ENCODE results near the gene BUD23. TPM values are rescaled to one million over a fixed set of nuclear protein-coding genes. Genes with fewer than 3 reads are reported as not detected.
A peak's percentile ranks its signal among the peaks of the same experiment; 100 is the strongest.

Gene BUD23
- total and polyA plus RNA-seq, 9 of the 15 experiments (the other 6 are each of a cell fraction or from before 2014, with no cell fraction given) = 79.5 to 270 (median 150) TPM

- peaks cover 21% of the 10 kb centered on the region for H4K20me1 ChIP-seq (replicated peaks; ENCODE audit: control insufficient read depth, insufficient read depth, low read length)
- peak overlapping the region; percentile 92 to 98 for H3K9ac ChIP-seq (ENCODE audit: insufficient read depth in 1 of 2, low read depth in 2 of 2, low read length in 2 of 2)
- H3K4me1 ChIP-seq (replicated peaks in 1 of 2; ENCODE audit: control insufficient read depth in 2 of 2, insufficient read depth in 2 of 2, low read length in 2 of 2) = peaks cover 2 to 58% of the 10 kb centered on the region in 2 experiments; a peak in 4 of 5 replicates
- peak overlapping the region; percentile 91 for H3K4me2 ChIP-seq (ENCODE audit: insufficient read depth, low read length)
- no peaks in the 10 kb centered on the region for H3K9me3 ChIP-seq (replicated peaks; ENCODE audit: control insufficient read depth, insufficient read depth, low read depth, low read length)
- peak overlapping the region; percentile 93 for H2AFZ ChIP-seq (ENCODE audit: low read depth, low read length)
- 52% methylated on average over 13 of the region's 13 CpGs for WGBS (ENCODE audit: insufficient coverage, low coverage, missing lambda C conversion rate)
- peaks cover 4% of the 10 kb centered on the region for H3K9me1 ChIP-seq (ENCODE audit: control insufficient read depth, insufficient read depth, low read length)
- in situ Hi-C loops (cut with MboI) (loop anchor here (10.0 kb wide), 1 partner anchor 405 kb away; no protein-coding TSS in a partner anchor), intact Hi-C loops (cut with micrococcal nuclease) (loop anchor here (2.0 to 10.0 kb wide), 2 partner anchors 115 to 405 kb away; no protein-coding TSS in a partner anchor)
- peak; percentile 3; the same call in 2 of the 3 replicates for ATAC-seq
- H3K79me2 ChIP-seq (ENCODE audit: control insufficient read depth, insufficient read depth, low read length) = peaks cover 19% of the 10 kb centered on the region
- POLR2A ChIA-PET = interaction anchor here (0.5 to 2.3 kb wide), 7 partner anchors 9 to 144 kb away, joined by 3 to 9 read pairs (median 3); no protein-coding TSS in a partner anchor
- H3K36me3 ChIP-seq (ENCODE audit: control insufficient read depth, insufficient read depth, low read length) = peaks cover 24% of the 10 kb centered on the region
- no TSS peak for BruUV-seq (replicated peaks)
- FAIRE-seq = no peak
- no peak for DNase-seq (ENCODE audit: extremely low read depth in 1 of 4, low spot score in 3 of 4)
- peak overlapping the region; percentile 62 for H3K4me3 ChIP-seq
- CTCF ChIA-PET (ENCODE audit: low intra/inter-chr PET ratio) = no interaction called here
- peak overlapping the region; percentile 86 for H3K27ac ChIP-seq (ENCODE audit: extremely low read depth, low read depth, low read length)
- H3K27me3 ChIP-seq (ENCODE audit: control insufficient read depth in 2 of 2, insufficient read depth in 2 of 2, low read length in 2 of 2) = no peaks in the 10 kb centered on the region
- TF ChIP-seq ZNF639 (CRISPR knock-in tag; conservative IDR thresholded peaks at IDR 0.05 in 1 of 2, IDR thresholded peaks at IDR 0.05 in 1 of 2) (no peak), FIP1L1 (IDR thresholded peaks at IDR 0.05; ENCODE audit: low read depth, low read length, poor library complexity, severe bottlenecking) (no peak), ZNF57 (CRISPR knock-in tag; IDR thresholded peaks at IDR 0.05) (no peak), FOXA3 (CRISPR knock-in tag; conservative IDR thresholded peaks at IDR 0.05 in 1 of 2, IDR thresholded peaks at IDR 0.05 in 1 of 2) (0 out of 4 replicates have a peak, but pooled peaks of 1 of the 2 experiments have one; percentile 11), ZBTB1 (CRISPR knock-in tag; IDR thresholded peaks at IDR 0.05; ENCODE audit: borderline replicate concordance, low read depth) (0 out of 2 replicates have a peak, but pooled peaks have one; percentile 7), ZNF699 (CRISPR knock-in tag; IDR thresholded peaks at IDR 0.05; ENCODE audit: insufficient replicate concordance) (no peak), CREBBP (IDR thresholded peaks at IDR 0.05; ENCODE audit: low read depth, low read length) (no peak), ZNF12 (CRISPR knock-in tag; IDR thresholded peaks at IDR 0.05) (peak; percentile 4; the same call in 1 of the 2 replicates), ZNF583 (CRISPR knock-in tag; IDR thresholded peaks at IDR 0.05) (0 out of 2 replicates have a peak, but pooled peaks have one; percentile 2), CBX1 (IDR thresholded peaks at IDR 0.05; ENCODE audit: low read depth) (no peak), ZNF384 (IDR thresholded peaks at IDR 0.05; ENCODE audit: low read depth, low read length) (0 out of 2 replicates have a peak, but pooled peaks have one; percentile 39), ETV1 (tag; conservative IDR thresholded peaks at IDR 0.05; ENCODE audit: low read depth) (no peak), ZNF695 (CRISPR knock-in tag; IDR thresholded peaks at IDR 0.05) (0 out of 2 replicates have a peak, but pooled peaks have one; percentile 2), PCBP2 (IDR thresholded peaks at IDR 0.05; ENCODE audit: low read depth, low read length, poor library complexity, severe bottlenecking) (no peak)
- TF ChIP-seq, protein P1, sequence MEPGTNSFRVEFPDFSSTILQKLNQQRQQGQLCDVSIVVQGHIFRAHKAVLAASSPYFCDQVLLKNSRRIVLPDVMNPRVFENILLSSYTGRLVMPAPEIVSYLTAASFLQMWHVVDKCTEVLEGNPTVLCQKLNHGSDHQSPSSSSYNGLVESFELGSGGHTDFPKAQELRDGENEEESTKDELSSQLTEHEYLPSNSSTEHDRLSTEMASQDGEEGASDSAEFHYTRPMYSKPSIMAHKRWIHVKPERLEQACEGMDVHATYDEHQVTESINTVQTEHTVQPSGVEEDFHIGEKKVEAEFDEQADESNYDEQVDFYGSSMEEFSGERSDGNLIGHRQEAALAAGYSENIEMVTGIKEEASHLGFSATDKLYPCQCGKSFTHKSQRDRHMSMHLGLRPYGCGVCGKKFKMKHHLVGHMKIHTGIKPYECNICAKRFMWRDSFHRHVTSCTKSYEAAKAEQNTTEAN (CRISPR knock-in tag; IDR thresholded peaks at IDR 0.05) = no peak
- TF ChIP-seq, protein P2, sequence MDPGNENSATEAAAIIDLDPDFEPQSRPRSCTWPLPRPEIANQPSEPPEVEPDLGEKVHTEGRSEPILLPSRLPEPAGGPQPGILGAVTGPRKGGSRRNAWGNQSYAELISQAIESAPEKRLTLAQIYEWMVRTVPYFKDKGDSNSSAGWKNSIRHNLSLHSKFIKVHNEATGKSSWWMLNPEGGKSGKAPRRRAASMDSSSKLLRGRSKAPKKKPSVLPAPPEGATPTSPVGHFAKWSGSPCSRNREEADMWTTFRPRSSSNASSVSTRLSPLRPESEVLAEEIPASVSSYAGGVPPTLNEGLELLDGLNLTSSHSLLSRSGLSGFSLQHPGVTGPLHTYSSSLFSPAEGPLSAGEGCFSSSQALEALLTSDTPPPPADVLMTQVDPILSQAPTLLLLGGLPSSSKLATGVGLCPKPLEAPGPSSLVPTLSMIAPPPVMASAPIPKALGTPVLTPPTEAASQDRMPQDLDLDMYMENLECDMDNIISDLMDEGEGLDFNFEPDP (CRISPR knock-in tag; IDR thresholded peaks at IDR 0.05) = 0 out of 2 replicates have a peak, but pooled peaks have one; percentile 1
Observed at GRCh38 chr7:73739387-73739767, 56.0 kb downstream of the BUD23 start.
